ENCODE data around the gene MAMLD1. TPM values are rescaled to one million over a fixed set of nuclear protein-coding genes. Genes with fewer than 3 reads are reported as not detected.

Gene MAMLD1
- total RNA-seq, 1 experiment from 2014 or later, result 0.48 TPM

- peaks cover 88% of the 10 kb centered on the region for H3K27me3 Mint-ChIP-seq (ENCODE audit: low read depth)
Observed at GRCh38 chrX:150361777-150362351, 1.3 kb upstream of the MAMLD1 start.

More at GRCh38 chrX:150361777-150362351, 1.3 kb upstream of the MAMLD1 start:
- Histone ChIP-seq H3K23ac (ENCODE audit: insufficient read length, low read depth, low read length) (no peak overlapping the region), H3K4me1 (ENCODE audit: insufficient read depth, low read length) (no peaks in the 10 kb centered on the region), H2BK12ac (ENCODE audit: insufficient read length, low read depth, low read length) (no peak overlapping the region), H3K18ac (ENCODE audit: insufficient read length, low read depth, low read length) (no peak overlapping the region), H3K14ac (ENCODE audit: insufficient read depth, low read length) (no peak overlapping the region; the same call in 1 of the 2 replicates), H2BK20ac (ENCODE audit: low read depth, low read length, poor library complexity, severe bottlenecking) (no peak overlapping the region), H4K5ac (ENCODE audit: insufficient read length, low read depth, low read length) (no peak overlapping the region), H3K9ac (ENCODE audit: extremely low read depth, insufficient read length, low read length) (no peak overlapping the region), H4K8ac (replicated peaks; ENCODE audit: insufficient read length, low read depth, low read length) (no peak overlapping the region), H3K56ac (ENCODE audit: insufficient read length, low read depth, low read length) (no peak overlapping the region), H3K9me3 (ENCODE audit: control insufficient read depth, low read depth, low read length) (no peaks in the 10 kb centered on the region), H2BK5ac (ENCODE audit: insufficient read length, low read length) (no peak overlapping the region), H3K23me2 (ENCODE audit: insufficient read length, low read depth, low read length, poor library complexity, severe bottlenecking) (peaks cover 32% of the 10 kb centered on the region), H3K27me3 (ENCODE audit: insufficient read depth, low read length) (peaks cover 49% of the 10 kb centered on the region; the same call in 1 of the 2 replicates), H2AK5ac (ENCODE audit: insufficient read length, low read length) (no peak overlapping the region), H4K20me1 (ENCODE audit: control insufficient read depth, insufficient read depth, insufficient read length) (no peaks in the 10 kb centered on the region), H3K4me2 (ENCODE audit: insufficient read depth, insufficient read length, low read length) (peak overlapping the region; percentile 92), H3K79me1 (ENCODE audit: insufficient read depth, low read depth, low read length, poor library complexity, severe bottlenecking) (no peaks in the 10 kb centered on the region), H2BK15ac (ENCODE audit: low read depth, low read length) (no peak overlapping the region), H3K27ac (ENCODE audit: insufficient read length, low read depth, low read length) (no peak overlapping the region), H4K91ac (ENCODE audit: insufficient read length, low read depth, low read length) (no peak overlapping the region), H3K79me2 (ENCODE audit: insufficient read depth, low read length) (no peaks in the 10 kb centered on the region), H2BK120ac (ENCODE audit: low read depth, low read length, poor library complexity, severe bottlenecking) (no peak overlapping the region), H3T11ph (ENCODE audit: low read length) (no peak overlapping the region), H3K4ac (ENCODE audit: low read depth, low read length) (no peak overlapping the region), H2AFZ (ENCODE audit: low read length) (no peak overlapping the region)
- H3K36me3 Mint-ChIP-seq (ENCODE audit: insufficient read depth in 1 of 3, low read depth in 3 of 3), result peaks cover 0 to 9% (median 4%) of the 10 kb centered on the region in 3 experiments; a peak in 4 of 7 replicates
- peaks cover 13 to 14% of the 10 kb centered on the region in 2 experiments for H3K4me1 Mint-ChIP-seq
- H3K9me3 Mint-ChIP-seq, result peaks cover 47 to 64% of the 10 kb centered on the region in 2 experiments
- no CpG with 5 or more reads among the region's 37 CpGs for WGBS (ENCODE audit: extremely low coverage, insufficient read length, low lambda C conversion rate)
- peak; percentile 38 for DNase-seq
- no peak for TF ChIP-seq CTCF (conservative IDR thresholded peaks at IDR 0.05)
- no peak overlapping the region for H3K27ac Mint-ChIP-seq
- H3K4me3 Mint-ChIP-seq, result peak overlapping the region; percentile 50 to 82
